Measurements from ENCODE around the gene ATP8B3.

The ATP8B3 gene

DNA sequence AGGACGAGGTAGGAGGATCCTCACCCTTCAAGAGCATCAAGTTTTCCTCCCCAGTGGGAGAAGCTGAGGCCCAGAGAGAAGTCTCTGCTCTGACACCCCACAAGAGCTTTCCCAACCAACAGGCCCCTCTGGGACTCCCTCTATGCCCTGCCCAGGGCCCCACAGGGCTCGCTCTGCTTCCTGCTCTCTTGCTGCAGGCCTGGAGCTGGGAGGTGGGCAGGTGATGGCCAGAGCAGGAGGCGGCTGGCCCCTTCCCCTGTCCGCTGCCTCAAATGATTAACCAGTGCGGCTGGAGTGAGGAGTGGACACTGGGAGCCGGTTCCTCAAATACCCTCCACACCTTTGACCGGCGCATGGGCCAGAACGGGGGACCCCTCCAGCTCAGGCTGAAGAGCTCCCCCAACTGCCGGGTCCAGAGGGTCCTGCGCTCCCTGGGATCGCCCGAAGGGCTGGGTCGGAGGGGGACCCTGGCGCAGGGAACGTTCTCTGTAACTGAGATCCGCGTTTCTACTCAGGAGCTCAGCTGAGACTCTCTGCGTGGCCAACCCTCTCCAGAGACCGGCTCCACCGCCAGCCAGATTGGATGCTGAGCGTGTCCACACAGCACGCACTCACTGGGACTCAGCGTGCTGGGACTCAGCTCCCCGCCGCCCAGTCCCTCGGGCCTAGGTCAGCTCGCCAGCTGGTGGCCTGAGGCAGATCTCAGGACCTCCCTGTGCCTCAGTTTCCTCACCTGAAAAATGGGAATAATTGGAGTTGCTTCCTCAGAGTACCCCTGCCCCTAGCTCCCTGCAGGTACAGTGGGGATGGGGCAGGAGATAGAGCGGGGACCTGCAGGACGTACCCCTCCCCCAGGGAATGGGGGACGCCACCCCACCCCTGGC lies 65.4 kb downstream of the ATP8B3 start:
- no peak for DNase-seq

DNA sequence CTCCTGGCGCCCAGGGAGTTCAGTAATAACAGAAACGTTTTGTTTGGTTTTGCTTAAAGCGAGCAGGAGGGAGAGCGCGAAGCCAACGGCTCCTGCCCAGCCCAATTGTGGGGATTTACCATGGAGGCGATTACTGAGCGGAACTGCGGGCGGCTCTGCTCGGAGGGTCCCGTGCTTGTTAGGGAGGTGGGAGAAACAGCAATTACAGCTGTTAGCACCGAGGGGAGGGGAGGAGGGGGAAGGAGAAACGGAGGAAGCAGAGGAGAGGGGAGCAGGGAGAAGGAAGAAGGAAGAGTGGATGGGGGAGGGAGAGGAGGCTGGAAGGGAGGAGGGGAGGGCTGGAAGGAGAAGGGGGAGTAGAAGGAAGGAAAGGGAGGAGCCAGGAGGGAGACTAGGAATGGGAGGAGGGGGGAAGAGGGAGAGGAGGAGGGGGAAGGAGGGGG lies 66.5 kb downstream of the ATP8B3 start:
- no peak for DNase-seq

GRCh38 chr19:1744822-1745563 lies 67.1 kb downstream of the ATP8B3 start:
- DNase-seq = no peak

DNA sequence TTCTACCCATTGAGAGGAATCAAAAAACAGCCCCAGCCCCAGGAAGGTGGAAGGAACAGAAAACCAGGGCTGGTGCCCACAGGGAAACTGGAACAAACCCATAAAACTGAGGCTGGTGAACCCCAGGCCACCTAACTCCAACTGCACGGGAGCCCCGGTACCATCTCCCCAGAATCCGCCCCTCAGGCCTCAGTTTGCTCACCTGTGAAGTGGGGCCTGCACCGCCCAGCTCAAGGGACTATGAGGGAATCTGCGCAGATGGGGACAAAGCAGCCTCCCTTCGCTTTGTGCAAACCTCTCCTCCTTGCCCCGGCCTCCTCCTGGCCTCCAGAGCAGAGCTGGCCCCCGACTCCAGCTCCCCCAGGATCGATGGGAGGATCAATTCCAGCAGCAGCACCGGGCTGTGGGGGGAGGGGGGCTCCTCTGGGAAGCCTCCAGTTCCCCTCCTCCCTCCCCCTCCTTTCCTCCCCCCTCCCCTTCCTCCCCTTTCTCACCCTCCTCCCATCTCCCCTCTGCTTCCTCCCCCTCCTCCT lies 67.9 kb downstream of the ATP8B3 start:
- no peak for DNase-seq

DNA sequence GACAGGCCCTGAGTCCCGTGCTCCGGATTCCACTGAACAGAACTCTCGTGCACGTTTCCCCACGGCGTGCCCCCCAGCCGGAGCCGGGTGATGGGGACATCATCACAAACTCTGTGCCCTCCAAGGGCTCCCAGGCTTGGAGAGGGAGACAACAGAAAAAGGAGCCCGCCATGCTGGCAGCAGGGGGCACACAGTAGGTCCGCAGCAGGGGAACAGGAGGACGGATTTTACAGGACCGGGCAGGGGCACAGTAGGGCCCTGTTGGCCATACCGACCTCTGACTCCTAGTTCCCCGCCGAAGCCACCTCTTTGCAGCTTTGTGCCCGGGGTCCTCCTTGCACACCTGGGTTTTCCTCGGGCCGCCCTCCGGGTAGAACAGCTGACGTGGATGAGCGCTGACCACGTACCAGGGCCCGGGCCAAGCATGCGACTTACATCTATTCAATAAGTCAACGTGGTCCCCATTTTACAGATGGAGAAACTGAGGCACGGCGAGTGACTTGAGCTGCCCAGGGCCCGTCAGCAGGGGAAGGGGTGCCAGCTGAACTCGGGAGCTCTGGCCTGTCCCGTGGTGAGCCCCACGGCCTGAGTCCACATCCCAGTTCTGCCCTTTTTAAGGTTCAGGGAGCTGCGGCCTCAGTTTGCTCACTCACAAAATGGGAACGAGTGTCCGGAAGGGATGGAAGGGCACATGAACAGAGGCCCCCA lies 68.9 kb downstream of the ATP8B3 start:
- no peak for DNase-seq

- no peak for DNase-seq
These were observed 72.0 kb downstream of the ATP8B3 start for GRCh38 chr19:1739960-1740629.

DNA sequence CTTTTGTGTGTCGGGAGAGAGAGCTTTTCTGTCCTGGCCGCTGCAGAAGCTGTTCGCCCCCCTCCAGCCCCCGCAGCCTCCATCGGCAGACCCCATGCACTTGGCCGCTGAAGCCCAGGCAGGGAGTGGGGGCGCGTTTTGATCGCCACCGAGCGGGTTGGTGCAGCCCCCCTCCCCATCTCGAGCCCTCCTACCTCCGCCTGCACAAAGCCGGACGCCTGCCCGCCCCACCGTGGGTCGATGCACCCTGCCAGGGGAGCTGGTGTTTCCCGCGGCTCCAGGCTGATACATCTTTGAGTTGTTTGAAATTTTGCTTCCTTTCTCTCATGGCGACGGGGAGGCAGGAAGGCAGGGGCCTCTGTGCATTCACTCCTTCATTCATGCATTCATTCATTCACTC lies 75.1 kb downstream of the ATP8B3 start:
- DNase-seq = no peak

DNA sequence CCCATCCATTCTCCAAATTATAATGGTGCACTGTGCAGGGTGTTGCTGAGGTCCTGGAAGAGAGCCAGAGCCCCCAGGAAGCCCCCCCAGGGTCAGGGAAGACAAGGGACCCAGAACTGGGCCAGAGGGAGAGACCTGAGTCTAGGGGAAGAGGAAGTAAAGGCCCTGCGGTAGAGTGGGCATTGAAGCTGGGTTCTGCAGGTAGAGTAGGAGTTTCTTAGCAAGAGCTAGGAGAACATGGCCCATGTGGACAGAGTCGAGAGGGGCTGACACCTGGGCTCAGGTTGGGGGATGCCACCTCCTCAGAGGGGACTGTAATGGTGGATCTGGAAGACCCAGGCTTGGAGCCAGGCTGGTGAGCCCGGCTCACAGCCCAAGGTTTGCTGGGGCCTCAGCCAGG lies 75.8 kb downstream of the ATP8B3 start:
- no peak for DNase-seq

- DNase-seq = no peak
These were observed 77.6 kb downstream of the ATP8B3 start for GRCh38 chr19:1734321-1734966.

Measured in hypothalamus (tissue), 51 donors.